Keratinocyte (primary cell): ENCODE data around the gene GOLGA2. TPM values are rescaled to one million over a fixed set of nuclear protein-coding genes. Genes with fewer than 3 reads are reported as not detected.

Source experiments
- DNase-seq: peaks from one replicate; pipeline ENCODE4 v3.0.0-alpha.2; 2011; ENCODE audit warnings: low read depth, missing footprints, low spot score
- FAIRE-seq: peaks from 2 replicates; lab custom pipeline; 2011; peaks lifted over from hg19 to GRCh38; lab: Jason Lieb, UNC
- H2AFZ ChIP-seq: 2 replicates; pipeline ENCODE4 v1.6.0; 2012; ENCODE audit warnings: low read length, control low read depth, inconsistent platforms; ENCODE audit not compliant: control insufficient read depth
- H3K27ac ChIP-seq: 2 replicates; pipeline ENCODE4 v1.5.1; 2011; ENCODE audit warnings: low read length; ENCODE audit not compliant: control insufficient read depth, insufficient read depth
- H3K27me3 ChIP-seq: 3 replicates; pipeline ENCODE4 v1.6.0; 2011; ENCODE audit warnings: low read length; ENCODE audit not compliant: control insufficient read depth, insufficient read depth; ENCODE audit errors: extremely low read depth
- H3K36me3 ChIP-seq, 2 experiments: 2 replicates in 1 of 2; 3 replicates in 1 of 2; pipeline ENCODE4 v1.5.1; 2011; ENCODE audit warnings: low read length in 2 of 2, mild to moderate bottlenecking in 1 of 2; ENCODE audit not compliant: control insufficient read depth in 2 of 2, insufficient read depth in 2 of 2; ENCODE audit errors: extremely low read depth in 1 of 2
- H3K4me1 ChIP-seq: 3 replicates; pipeline ENCODE4 v1.5.1; 2011; ENCODE audit warnings: low read length; ENCODE audit not compliant: control insufficient read depth, insufficient read depth; ENCODE audit errors: extremely low read depth
- H3K4me2 ChIP-seq: 3 replicates; pipeline ENCODE4 v1.6.0; 2011; ENCODE audit warnings: low read depth, low read length; ENCODE audit not compliant: control insufficient read depth, insufficient read depth; ENCODE audit errors: extremely low read depth
- H3K4me3 ChIP-seq, 3 experiments: fragments of 200-600 bp in 1 of 3; sonication (generic) in 1 of 3; 2 replicates in 2 of 3; 3 replicates in 1 of 3; pipeline ENCODE4 v1.5.1; 2011 to 2016; ENCODE audit warnings: low read length in 3 of 3, mild to moderate bottlenecking in 3 of 3, control low read depth in 2 of 3, inconsistent platforms in 1 of 3, low read depth in 1 of 3, mixed read lengths in 1 of 3, mixed run types in 1 of 3, moderate library complexity in 1 of 3; ENCODE audit not compliant: control insufficient read depth in 2 of 3, insufficient read depth in 2 of 3; ENCODE audit errors: extremely low read depth in 1 of 3
- H3K79me2 ChIP-seq: 2 replicates; pipeline ENCODE4 v1.6.0; 2012; ENCODE audit warnings: low read length; ENCODE audit not compliant: control insufficient read depth, insufficient read depth
- H3K9ac ChIP-seq: 3 replicates; pipeline ENCODE4 v1.6.0; 2011; ENCODE audit warnings: low read length; ENCODE audit not compliant: control insufficient read depth, insufficient read depth; ENCODE audit errors: extremely low read depth
- H3K9me1 ChIP-seq: 3 replicates; pipeline ENCODE4 v1.6.0; 2011; ENCODE audit warnings: low read length; ENCODE audit not compliant: control insufficient read depth, insufficient read depth; ENCODE audit errors: extremely low read depth
- H3K9me3 ChIP-seq: 2 replicates; pipeline ENCODE4 v1.5.1; 2012; ENCODE audit warnings: low read depth, low read length; ENCODE audit not compliant: control insufficient read depth
- H4K20me1 ChIP-seq: 3 replicates; pipeline ENCODE4 v1.6.0; 2011; ENCODE audit warnings: low read length; ENCODE audit not compliant: control insufficient read depth, insufficient read depth; ENCODE audit errors: extremely low read depth
- EZH2 ChIP-seq: IDR thresholded peaks from one replicate; pipeline ENCODE4 v1.6.1; 2012; ENCODE audit warnings: inconsistent platforms, mild to moderate bottlenecking, low read length, moderate library complexity
- dilution Hi-C: fragments of 300-500 bp; cut with MboI; formaldehyde crosslinking; loops from one replicate; pipeline ENCODE4 v1.7.0; 2020; ENCODE audit warnings: low sequenced_read_pairs; ENCODE audit not compliant: extremely low pct_ligation_motif_present
- polyA plus RNA-seq, 5 experiments: library from polyadenylated mRNA; depleted of rRNA in 3 of 5; stranded (reverse) in 3 of 5; stranded (forward) in 1 of 5; unstranded in 1 of 5; fragments of >200 nt; gene quantifications; 1 replicate in 1 of 5; 2 replicates in 3 of 5; 3 replicates in 1 of 5; pipeline versions ENCODE4 v1.2.1 to v1.2.3, GENCODE V29; 2011 to 2012; ENCODE audit warnings: missing spikeins in 2 of 5, low read depth in 1 of 5, low replicate concordance in 1 of 5
- TF ChIP-seq, protein P1 (sequence below), 3 experiments: IDR thresholded peaks in 1 of 3; conservative IDR thresholded peaks in 1 of 3; optimal IDR thresholded peaks in 1 of 3; 2 replicates in 2 of 3; 3 replicates in 1 of 3; pipeline versions ENCODE3 to v1.5.1; 2011; ENCODE audit warnings: low read length in 3 of 3, mild to moderate bottlenecking in 3 of 3, moderate library complexity in 2 of 3, control low read depth in 1 of 3, inconsistent platforms in 1 of 3; ENCODE audit not compliant: insufficient read depth in 2 of 3; ENCODE audit errors: extremely low read depth in 1 of 3

The GOLGA2 gene
- polyA plus RNA-seq, 1 donor (not counting 4 experiments of a cell fraction or from before 2014, with no cell fraction given): 41.6 TPM

GRCh38 chr9:128285033-128285784 lies 9.4 kb upstream of the GOLGA2 start:
- FAIRE-seq (no peak), DNase-seq (no peak)
- Histone ChIP-seq H3K9ac (no peak overlapping the region), H3K4me2 (no peak overlapping the region), H3K4me1 (no peaks in the 10 kb centered on the region), H3K27ac (no peak overlapping the region), H3K9me3 (no peaks in the 10 kb centered on the region), H3K36me3 (peaks cover 0 to 16% of the 10 kb centered on the region in 2 experiments), H2AFZ (no peak overlapping the region), H3K9me1 (peaks cover 2% of the 10 kb centered on the region), H3K27me3 (no peaks in the 10 kb centered on the region), H3K79me2 (no peaks in the 10 kb centered on the region), H3K4me3 (no peak overlapping the region), H4K20me1 (no peaks in the 10 kb centered on the region)
- no peak for TF ChIP-seq EZH2
- TF ChIP-seq, protein P1, sequence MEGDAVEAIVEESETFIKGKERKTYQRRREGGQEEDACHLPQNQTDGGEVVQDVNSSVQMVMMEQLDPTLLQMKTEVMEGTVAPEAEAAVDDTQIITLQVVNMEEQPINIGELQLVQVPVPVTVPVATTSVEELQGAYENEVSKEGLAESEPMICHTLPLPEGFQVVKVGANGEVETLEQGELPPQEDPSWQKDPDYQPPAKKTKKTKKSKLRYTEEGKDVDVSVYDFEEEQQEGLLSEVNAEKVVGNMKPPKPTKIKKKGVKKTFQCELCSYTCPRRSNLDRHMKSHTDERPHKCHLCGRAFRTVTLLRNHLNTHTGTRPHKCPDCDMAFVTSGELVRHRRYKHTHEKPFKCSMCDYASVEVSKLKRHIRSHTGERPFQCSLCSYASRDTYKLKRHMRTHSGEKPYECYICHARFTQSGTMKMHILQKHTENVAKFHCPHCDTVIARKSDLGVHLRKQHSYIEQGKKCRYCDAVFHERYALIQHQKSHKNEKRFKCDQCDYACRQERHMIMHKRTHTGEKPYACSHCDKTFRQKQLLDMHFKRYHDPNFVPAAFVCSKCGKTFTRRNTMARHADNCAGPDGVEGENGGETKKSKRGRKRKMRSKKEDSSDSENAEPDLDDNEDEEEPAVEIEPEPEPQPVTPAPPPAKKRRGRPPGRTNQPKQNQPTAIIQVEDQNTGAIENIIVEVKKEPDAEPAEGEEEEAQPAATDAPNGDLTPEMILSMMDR (optimal IDR thresholded peaks at IDR 0.05 in 1 of 3, IDR thresholded peaks at IDR 0.05 in 1 of 3, conservative IDR thresholded peaks at IDR 0.05 in 1 of 3; ENCODE audit: extremely low read depth in 1 of 3, insufficient read depth in 2 of 3, low read length in 3 of 3): no peak
- dilution Hi-C loops: no loop called here

DNA sequence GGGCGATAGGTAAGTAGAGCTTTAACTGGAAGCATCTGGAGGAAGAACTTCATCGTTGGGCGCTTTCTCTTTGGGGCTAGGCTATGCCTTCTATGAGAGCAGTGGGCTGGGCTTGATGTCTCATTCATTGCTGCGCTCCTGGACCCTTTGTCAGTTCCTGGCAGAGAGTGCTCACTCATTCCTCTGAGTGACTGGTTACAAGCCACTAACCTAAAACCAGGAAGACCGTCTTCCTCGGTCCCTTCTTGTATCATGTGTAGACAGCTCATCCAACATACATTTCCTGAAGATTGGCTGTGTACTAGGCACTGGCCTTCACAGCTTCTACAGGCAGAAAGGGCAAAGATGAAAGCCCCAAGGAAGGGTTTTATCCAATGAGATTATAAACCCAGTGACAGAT lies 6.7 kb upstream of the GOLGA2 start:
- TF ChIP-seq EZH2: no peak
- TF ChIP-seq, protein P1 (optimal IDR thresholded peaks at IDR 0.05 in 1 of 3, IDR thresholded peaks at IDR 0.05 in 1 of 3, conservative IDR thresholded peaks at IDR 0.05 in 1 of 3; ENCODE audit: extremely low read depth in 1 of 3, insufficient read depth in 2 of 3, low read length in 3 of 3): no peak
- H3K36me3 ChIP-seq: peaks cover 0 to 10% of the 10 kb centered on the region in 2 experiments
- peaks cover 2% of the 10 kb centered on the region for H3K9me1 ChIP-seq
- no peak overlapping the region for H2AFZ ChIP-seq
- no peak overlapping the region for H3K27ac ChIP-seq
- no peak overlapping the region for H3K4me2 ChIP-seq
- H4K20me1 ChIP-seq: no peaks in the 10 kb centered on the region
- H3K9ac ChIP-seq: no peak overlapping the region
- H3K4me1 ChIP-seq: no peaks in the 10 kb centered on the region
- H3K79me2 ChIP-seq: no peaks in the 10 kb centered on the region
- DNase-seq (no peak), FAIRE-seq (no peak)
- no peaks in the 10 kb centered on the region for H3K9me3 ChIP-seq
- H3K4me3 ChIP-seq: no peak overlapping the region
- no peaks in the 10 kb centered on the region for H3K27me3 ChIP-seq
- dilution Hi-C loops: no loop called here
